Measurements from ENCODE around the gene EDRF1. TPM values are rescaled to one million over a fixed set of nuclear protein-coding genes. Genes with fewer than 3 reads are reported as not detected.
A peak's percentile ranks its signal among the peaks of the same experiment; 100 is the strongest.

EDRF1 gene
- total RNA-seq, 2 donors from 2014 or later = 22.4 to 29.8 TPM

GRCh38 chr10:125802739-125803138 is 83.2 kb downstream of the EDRF1 start:
- Histone ChIP-seq H3K27ac (no peak overlapping the region), H3K36me3 (replicated peaks in 1 of 2; ENCODE audit: insufficient read depth in 1 of 2, low read depth in 2 of 2) (peaks cover 0 to 9% of the 10 kb centered on the region in 2 donors), H3K4me3 (no peak overlapping the region), H3K27me3 (no peaks in the 10 kb centered on the region), H3K4me1 (peaks cover 12% of the 10 kb centered on the region), H3K9me3 (no peaks in the 10 kb centered on the region)
- TF ChIP-seq POLR2A (IDR thresholded peaks at IDR 0.05) (no peak), CTCF (IDR thresholded peaks at IDR 0.05) (no peak)
- no peak for DNase-seq
- ATAC-seq = no peak
- 94 to 96% methylated on average over 7 of the region's 7 CpGs for WGBS, 2 donors
- intact Hi-C loops (cut with DNase I) = no loop called here

GRCh38 chr10:125808047-125808446 is 88.5 kb downstream of the EDRF1 start:
- intact Hi-C loops (cut with DNase I) = no loop called here
- ATAC-seq (no peak), DNase-seq (no peak)
- H3K9me3 ChIP-seq = no peaks in the 10 kb centered on the region
- no peaks in the 10 kb centered on the region for H3K27me3 ChIP-seq
- TF ChIP-seq POLR2A (IDR thresholded peaks at IDR 0.05) (no peak), CTCF (IDR thresholded peaks at IDR 0.05) (no peak)
- WGBS, 2 donors = 83 to 95% methylated on average over 1 of the region's 1 CpG
- H3K27ac ChIP-seq = no peak overlapping the region
- H3K4me3 ChIP-seq = no peak overlapping the region
- H3K36me3 ChIP-seq (replicated peaks in 1 of 2; ENCODE audit: insufficient read depth in 1 of 2, low read depth in 2 of 2) = peaks cover 0 to 11% of the 10 kb centered on the region in 2 donors
- no peaks in the 10 kb centered on the region for H3K4me1 ChIP-seq

GRCh38 chr10:125811251-125811650 is 91.7 kb downstream of the EDRF1 start:
- Histone ChIP-seq H3K4me1 (no peaks in the 10 kb centered on the region), H3K27me3 (no peaks in the 10 kb centered on the region), H3K9me3 (no peaks in the 10 kb centered on the region), H3K36me3 (replicated peaks in 1 of 2; ENCODE audit: insufficient read depth in 1 of 2, low read depth in 2 of 2) (peaks cover 0 to 3% of the 10 kb centered on the region in 2 donors), H3K27ac (no peak overlapping the region), H3K4me3 (no peak overlapping the region)
- ATAC-seq = no peak
- intact Hi-C loops (cut with DNase I) = no loop called here
- TF ChIP-seq CTCF (IDR thresholded peaks at IDR 0.05) (no peak), POLR2A (IDR thresholded peaks at IDR 0.05) (no peak)
- 90 to 92% methylated on average over 1 of the region's 1 CpG for WGBS, 2 donors
- DNase-seq = no peak

- Histone ChIP-seq H3K27me3 (no peaks in the 10 kb centered on the region), H3K4me1 (no peaks in the 10 kb centered on the region), H3K9me3 (no peaks in the 10 kb centered on the region), H3K4me3 (no peak overlapping the region), H3K36me3 (replicated peaks in 1 of 2; ENCODE audit: insufficient read depth in 1 of 2, low read depth in 2 of 2) (peaks cover 0 to 2% of the 10 kb centered on the region in 2 donors), H3K27ac (no peak overlapping the region)
- WGBS, 2 donors = 38 to 53% methylated on average over 1 of the region's 1 CpG
- no peak for ATAC-seq
- peak in 3 of 4 donors; percentile 43 to 57 (median 51) for DNase-seq
- TF ChIP-seq POLR2A (IDR thresholded peaks at IDR 0.05) (no peak), CTCF (IDR thresholded peaks at IDR 0.05) (no peak)
- intact Hi-C loops (cut with DNase I) = no loop called here
Observed at GRCh38 chr10:125812128-125812750, 92.7 kb downstream of the EDRF1 start.

Other genes starting within 250 kb of the EDRF1 start
- not detected for gene TEX36, start 36.5 kb upstream of the EDRF1 start, total RNA-seq
- gene MMP21, start 56.1 kb downstream of the EDRF1 start, total RNA-seq = not detected
- gene UROS, start 103.5 kb downstream of the EDRF1 start, total RNA-seq = 10 to 100 TPM; 15.8 to 31.4 TPM
- 10 to 100 TPM; 16.2 to 31.4 TPM for gene BCCIP, start 103.8 kb downstream of the EDRF1 start, total RNA-seq
- 10 to 100 TPM; 25.2 to 35.6 TPM for gene DHX32, start 161.6 kb downstream of the EDRF1 start, total RNA-seq
- 1 to 10 TPM; 1.0 to 7.3 TPM for gene FANK1, start 176.9 kb downstream of the EDRF1 start, total RNA-seq